Caco-2 (cell line): Measurements from ENCODE around the gene RBPMS2. TPM values are rescaled to one million over a fixed set of nuclear protein-coding genes. Genes with fewer than 3 reads are reported as not detected.

ENCODE experiments used
- BruUV-seq: library from RNA; stranded (reverse); fragments of 400-500 nt; replicated peaks from 2 replicates; lab custom pipeline; 2021; lab: Mats Ljungman, UMichigan
- CTCF ChIA-PET: fragments of 300-600 bp; sonication (Branson Sonifier 250); formaldehyde crosslinking; loops from one replicate; lab custom pipeline; 2022; ENCODE audit warnings: antibody characterized with exemption; lab: Charles Lee
- POLR2A ChIA-PET: fragments of 300-600 bp; sonication (Branson Sonifier 250); formaldehyde crosslinking; loops from one replicate; lab custom pipeline; 2022; ENCODE audit warnings: antibody characterized with exemption; lab: Charles Lee
- DNase-seq, 2 experiments: peaks; one replicate each; pipeline versions ENCODE4 v3.0.0 to v3.0.0-alpha.2; 2020 to 2022
- H3K27me3 ChIP-seq: replicated peaks from 2 replicates; pipeline ENCODE4 v1.6.0; 2011; ENCODE audit warnings: low read length; ENCODE audit not compliant: control insufficient read depth, insufficient read depth
- H3K36me3 ChIP-seq: 2 replicates; pipeline ENCODE4 v1.5.1; 2011; ENCODE audit warnings: low read length; ENCODE audit not compliant: control insufficient read depth, insufficient read depth
- H3K4me1 ChIP-seq: fragments of 250-450 bp; sonication (Bioruptor Pico); 2 replicates; pipeline ENCODE4 v1.5.1; 2020; ENCODE audit warnings: mild to moderate bottlenecking
- H3K4me3 ChIP-seq: 2 replicates; pipeline ENCODE4 v1.5.1; 2011; ENCODE audit warnings: low read depth, mild to moderate bottlenecking, control low read depth, low read length
- H3K9me3 ChIP-seq: fragments of 250-450 bp; sonication (Bioruptor Pico); 2 replicates; pipeline ENCODE4 v1.5.1; 2020; ENCODE audit warnings: mild to moderate bottlenecking, moderate library complexity
- H3K27ac Mint-ChIP-seq: one replicate; pipeline ENCODE4 v1.8.0; 2022; ENCODE audit warnings: mixed read lengths; ENCODE audit not compliant: unreplicated experiment
- H3K27me3 Mint-ChIP-seq: one replicate; pipeline ENCODE4 v1.8.0; 2022; ENCODE audit warnings: mixed read lengths; ENCODE audit not compliant: insufficient read depth, unreplicated experiment
- H3K36me3 Mint-ChIP-seq: one replicate; pipeline ENCODE4 v1.8.0; 2022; ENCODE audit warnings: mild to moderate bottlenecking, mixed read lengths; ENCODE audit not compliant: insufficient read depth, unreplicated experiment
- H3K4me1 Mint-ChIP-seq: one replicate; pipeline ENCODE4 v1.8.0; 2022; ENCODE audit warnings: low read depth, mixed read lengths; ENCODE audit not compliant: unreplicated experiment
- H3K4me3 Mint-ChIP-seq: one replicate; pipeline ENCODE4 v1.8.0; 2022; ENCODE audit warnings: mild to moderate bottlenecking, moderate library complexity, mixed read lengths; ENCODE audit not compliant: unreplicated experiment
- H3K9me3 Mint-ChIP-seq: one replicate; pipeline ENCODE4 v1.8.0; 2022; ENCODE audit warnings: mixed read lengths; ENCODE audit not compliant: unreplicated experiment
- intact Hi-C: fragments of 100-400 bp; cut with micrococcal nuclease; formaldehyde crosslinking; loops from one replicate; pipeline ENCODE4 v1.10.0; 2022; ENCODE audit not compliant: unreplicated experiment
- total RNA-seq: library from RNA; stranded (reverse); gene quantifications from 2 replicates; pipeline ENCODE4 v1.2.3, GENCODE V29; 2022
- TF ChIP-seq, protein P1 (sequence below), 2 experiments: fragments of 200-600 bp in 1 of 2; IDR thresholded peaks; 1 replicate in 1 of 2; 2 replicates in 1 of 2; pipeline versions ENCODE4 v1.5.1 to v1.8.0; 2011 to 2022; ENCODE audit warnings: antibody characterized with exemption in 1 of 2, control low read depth in 1 of 2, inconsistent platforms in 1 of 2, low read depth in 1 of 2, low read length in 1 of 2, mild to moderate bottlenecking in 1 of 2, moderate library complexity in 1 of 2; ENCODE audit not compliant: insufficient read depth in 1 of 2, severe bottlenecking in 1 of 2, unreplicated experiment in 1 of 2

RBPMS2 gene
- total RNA-seq, 1 experiment from 2014 or later, result 9.3 TPM

DNA sequence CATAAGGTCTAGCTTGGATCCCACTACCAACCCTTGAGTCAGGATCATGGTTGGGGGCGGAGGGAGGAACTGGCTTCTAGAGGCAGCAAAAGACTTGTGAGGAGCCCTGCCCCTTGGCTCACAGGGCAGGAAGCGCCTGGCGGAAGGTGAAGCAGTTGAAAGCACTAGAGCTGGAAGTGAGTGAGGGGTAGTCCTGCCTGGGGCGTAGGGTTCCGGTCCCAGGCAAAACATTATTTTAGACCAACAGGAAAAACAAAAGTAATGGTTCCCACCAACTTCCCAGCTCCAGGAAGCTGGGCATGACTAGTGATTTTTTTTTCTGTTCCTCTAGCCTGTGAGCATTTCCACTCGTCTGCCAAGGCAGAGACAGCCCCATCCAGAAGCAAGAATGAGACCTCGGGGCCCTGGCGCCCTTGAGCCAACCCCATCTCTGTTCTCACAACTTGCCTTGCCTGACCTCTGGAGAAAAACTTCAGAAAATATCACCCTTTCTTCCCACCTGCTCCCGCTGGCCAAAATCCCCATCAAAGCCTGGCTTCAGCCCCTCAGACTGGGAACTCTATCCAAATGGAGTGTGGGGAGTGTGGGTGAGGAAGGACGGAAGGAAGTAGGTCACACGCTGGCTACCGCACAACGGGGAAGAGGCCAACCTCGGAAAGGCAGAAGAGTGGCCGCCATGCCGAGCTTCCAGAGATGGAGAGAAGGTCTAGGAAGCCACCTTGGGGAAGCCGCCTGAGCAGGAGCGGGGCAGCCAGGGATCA is 57.5 kb downstream of the RBPMS2 start:
- Mint-ChIP-seq H3K27me3 (no peaks in the 10 kb centered on the region), H3K4me1 (no peaks in the 10 kb centered on the region), H3K27ac (no peak overlapping the region), H3K36me3 (no peaks in the 10 kb centered on the region), H3K4me3 (no peak overlapping the region), H3K9me3 (no peaks in the 10 kb centered on the region)
- POLR2A ChIA-PET, result no interaction called here
- Histone ChIP-seq H3K27me3 (no peaks in the 10 kb centered on the region), H3K4me3 (no peak overlapping the region), H3K36me3 (no peaks in the 10 kb centered on the region), H3K4me1 (no peaks in the 10 kb centered on the region), H3K9me3 (no peaks in the 10 kb centered on the region)
- no TSS peak for BruUV-seq
- DNase-seq, result no peak
- intact Hi-C loops, result no loop called here
- CTCF ChIA-PET, result no interaction called here
- TF ChIP-seq, protein P1, sequence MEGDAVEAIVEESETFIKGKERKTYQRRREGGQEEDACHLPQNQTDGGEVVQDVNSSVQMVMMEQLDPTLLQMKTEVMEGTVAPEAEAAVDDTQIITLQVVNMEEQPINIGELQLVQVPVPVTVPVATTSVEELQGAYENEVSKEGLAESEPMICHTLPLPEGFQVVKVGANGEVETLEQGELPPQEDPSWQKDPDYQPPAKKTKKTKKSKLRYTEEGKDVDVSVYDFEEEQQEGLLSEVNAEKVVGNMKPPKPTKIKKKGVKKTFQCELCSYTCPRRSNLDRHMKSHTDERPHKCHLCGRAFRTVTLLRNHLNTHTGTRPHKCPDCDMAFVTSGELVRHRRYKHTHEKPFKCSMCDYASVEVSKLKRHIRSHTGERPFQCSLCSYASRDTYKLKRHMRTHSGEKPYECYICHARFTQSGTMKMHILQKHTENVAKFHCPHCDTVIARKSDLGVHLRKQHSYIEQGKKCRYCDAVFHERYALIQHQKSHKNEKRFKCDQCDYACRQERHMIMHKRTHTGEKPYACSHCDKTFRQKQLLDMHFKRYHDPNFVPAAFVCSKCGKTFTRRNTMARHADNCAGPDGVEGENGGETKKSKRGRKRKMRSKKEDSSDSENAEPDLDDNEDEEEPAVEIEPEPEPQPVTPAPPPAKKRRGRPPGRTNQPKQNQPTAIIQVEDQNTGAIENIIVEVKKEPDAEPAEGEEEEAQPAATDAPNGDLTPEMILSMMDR (IDR thresholded peaks at IDR 0.05; ENCODE audit: insufficient read depth in 1 of 2, low read depth in 1 of 2, low read length in 1 of 2, severe bottlenecking in 1 of 2, unreplicated experiment in 1 of 2), result no peak

- no TSS peak for BruUV-seq
- POLR2A ChIA-PET, result no interaction called here
These were observed 58.3 kb downstream of the RBPMS2 start for GRCh38 chr15:64717130-64717529.

DNA sequence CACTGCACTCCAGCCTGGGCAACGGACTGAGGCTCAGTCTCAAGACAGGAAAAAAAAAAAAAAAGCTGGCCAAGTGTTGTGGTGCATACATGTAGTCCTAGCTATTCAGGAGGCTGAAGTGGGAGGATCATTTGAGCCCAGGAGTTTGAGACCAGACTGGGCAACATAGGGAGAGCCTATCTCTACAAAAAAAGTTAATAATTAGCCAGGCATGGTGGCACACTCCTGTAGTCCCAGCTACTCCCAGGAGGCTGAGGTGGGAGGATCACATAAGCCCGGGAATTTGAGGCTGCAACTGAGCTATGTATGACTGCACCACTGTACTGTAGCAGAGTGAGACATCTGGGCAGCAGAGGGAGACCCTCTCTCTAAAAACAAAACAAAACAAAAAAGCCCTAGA is 58.9 kb downstream of the RBPMS2 start:
- Histone ChIP-seq H3K27me3 (no peaks in the 10 kb centered on the region), H3K9me3 (no peaks in the 10 kb centered on the region), H3K4me1 (no peaks in the 10 kb centered on the region), H3K4me3 (no peak overlapping the region), H3K36me3 (no peaks in the 10 kb centered on the region)
- TF ChIP-seq, protein P1 (IDR thresholded peaks at IDR 0.05; ENCODE audit: insufficient read depth in 1 of 2, low read depth in 1 of 2, low read length in 1 of 2, severe bottlenecking in 1 of 2, unreplicated experiment in 1 of 2), result no peak
- ChIA-PET CTCF (interaction anchor here (1.1 kb wide), 1 partner anchor 15 kb away, joined by 3 read pairs; no protein-coding TSS in a partner anchor), POLR2A (no interaction called here)
- Mint-ChIP-seq H3K27me3 (no peaks in the 10 kb centered on the region), H3K27ac (no peak overlapping the region), H3K9me3 (no peaks in the 10 kb centered on the region), H3K36me3 (no peaks in the 10 kb centered on the region), H3K4me3 (no peak overlapping the region), H3K4me1 (no peaks in the 10 kb centered on the region)
- intact Hi-C loops, result no loop called here
- no peak for DNase-seq
- BruUV-seq, result no TSS peak

More at GRCh38 chr15:64717130-64717529, 58.3 kb downstream of the RBPMS2 start:
- H3K4me1 Mint-ChIP-seq, result no peaks in the 10 kb centered on the region
- H3K9me3 ChIP-seq, result no peaks in the 10 kb centered on the region
- no peaks in the 10 kb centered on the region for H3K27me3 Mint-ChIP-seq
- TF ChIP-seq, protein P1 (IDR thresholded peaks at IDR 0.05; ENCODE audit: insufficient read depth in 1 of 2, low read depth in 1 of 2, low read length in 1 of 2, severe bottlenecking in 1 of 2, unreplicated experiment in 1 of 2), result no peak
- DNase-seq, result no peak
- no peak overlapping the region for H3K4me3 ChIP-seq
- no peaks in the 10 kb centered on the region for H3K9me3 Mint-ChIP-seq
- H3K4me1 ChIP-seq, result no peaks in the 10 kb centered on the region
- CTCF ChIA-PET, result interaction anchor here (1.1 kb wide), 1 partner anchor 14 kb away, joined by 3 read pairs; no protein-coding TSS in a partner anchor
- intact Hi-C loops, result no loop called here
- H3K27ac Mint-ChIP-seq, result no peak overlapping the region
- H3K27me3 ChIP-seq, result no peaks in the 10 kb centered on the region
- no peak overlapping the region for H3K4me3 Mint-ChIP-seq
- H3K36me3 ChIP-seq, result no peaks in the 10 kb centered on the region
- no peaks in the 10 kb centered on the region for H3K36me3 Mint-ChIP-seq
